DMS53 treated with DMSO at 0.1 percent for 48 hours (cell line): ENCODE results near the gene TUBB6.
A peak's percentile ranks its signal among the peaks of the same experiment; 100 is the strongest.

Source experiments
- DNase-seq: peaks from one replicate; lab custom pipeline; 2025; ENCODE audit not compliant: unreplicated experiment; lab: John Stamatoyannopoulos, UW

TUBB6 gene

DNA sequence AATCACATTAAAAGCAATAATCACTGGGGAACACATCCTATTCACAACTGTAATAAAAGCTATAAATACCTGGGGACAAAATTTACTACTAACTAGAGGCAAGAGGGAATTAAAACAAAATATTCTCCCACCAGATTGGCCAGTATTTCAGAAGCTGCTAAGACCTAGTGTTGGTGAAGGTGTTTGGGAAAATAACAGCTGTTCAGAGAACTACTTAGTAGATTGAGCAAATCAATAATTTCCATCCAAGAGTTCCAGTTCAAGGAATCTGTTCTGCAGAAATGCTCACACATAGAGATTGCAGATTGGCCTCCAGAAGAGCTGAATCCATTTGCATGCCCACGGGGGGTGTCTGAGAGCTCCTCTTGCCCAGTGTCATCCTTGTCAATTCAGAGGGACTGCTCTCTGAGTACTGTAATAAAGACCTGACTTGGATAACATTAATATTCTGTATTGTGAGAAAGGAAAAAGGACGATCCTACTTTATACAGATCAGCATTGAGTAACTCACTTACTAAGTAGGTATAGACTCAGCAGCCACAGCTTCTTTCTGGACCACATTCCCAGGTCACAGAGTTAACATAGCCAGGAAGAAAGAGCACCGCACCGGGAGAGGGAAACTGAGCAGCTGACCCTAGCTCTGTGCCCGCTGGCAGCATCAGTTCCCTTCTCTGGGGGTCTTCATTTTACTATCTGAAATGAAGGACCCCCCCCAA, 5.6 kb downstream of the TUBB6 start:
- no peak for DNase-seq

DNA sequence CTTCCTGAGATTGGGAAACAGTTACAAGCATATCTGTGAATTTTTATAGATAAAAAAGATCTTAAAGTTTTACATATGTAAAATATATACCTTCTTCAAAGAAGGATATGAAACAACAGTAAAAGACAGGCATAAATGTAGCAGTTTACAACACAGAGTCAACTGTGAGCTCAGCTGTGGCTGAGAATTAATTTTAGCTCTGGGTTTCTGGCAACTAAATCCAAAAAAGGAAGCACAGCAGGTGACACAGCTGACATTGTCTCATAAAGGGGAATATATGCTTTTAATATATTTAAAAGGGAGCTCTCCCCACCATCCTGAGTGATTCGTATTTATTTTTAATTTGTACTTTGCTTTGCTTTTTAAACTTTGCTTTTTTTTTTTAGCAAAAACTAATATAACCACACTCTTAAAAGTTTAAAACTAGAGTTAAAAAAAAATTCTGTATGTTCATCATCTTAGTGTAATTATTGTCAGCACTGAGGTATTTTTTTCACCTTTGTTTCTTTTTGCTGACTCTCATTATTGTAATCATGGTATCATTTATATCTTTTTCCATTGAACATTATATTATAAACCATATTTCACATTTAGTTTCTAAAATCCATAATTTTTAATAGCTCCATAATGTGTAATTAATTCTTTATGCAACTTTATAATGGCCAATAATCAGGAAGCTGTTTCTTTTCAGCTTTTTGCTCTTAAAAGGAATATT, 6.7 kb downstream of the TUBB6 start:
- DNase-seq = no peak

DNA sequence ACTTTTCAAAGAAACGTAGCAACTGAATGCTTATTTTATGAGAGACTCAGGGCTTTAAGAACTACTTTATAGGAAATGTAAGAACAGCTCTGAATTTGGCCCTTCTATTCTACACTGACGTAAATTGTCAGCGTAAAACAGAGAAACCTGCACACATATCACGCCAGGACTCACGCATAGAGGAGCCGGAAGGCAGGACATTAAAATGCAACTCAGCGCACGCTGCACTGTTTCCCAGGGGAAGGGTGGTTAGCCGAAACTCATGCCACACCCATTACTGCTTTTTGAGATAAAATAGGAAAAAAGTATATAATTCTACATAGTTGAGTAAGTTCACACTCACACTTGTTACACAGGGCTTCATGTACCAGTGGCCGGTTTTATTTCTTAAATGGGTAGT, 7.4 kb downstream of the TUBB6 start:
- DNase-seq = no peak

DNA sequence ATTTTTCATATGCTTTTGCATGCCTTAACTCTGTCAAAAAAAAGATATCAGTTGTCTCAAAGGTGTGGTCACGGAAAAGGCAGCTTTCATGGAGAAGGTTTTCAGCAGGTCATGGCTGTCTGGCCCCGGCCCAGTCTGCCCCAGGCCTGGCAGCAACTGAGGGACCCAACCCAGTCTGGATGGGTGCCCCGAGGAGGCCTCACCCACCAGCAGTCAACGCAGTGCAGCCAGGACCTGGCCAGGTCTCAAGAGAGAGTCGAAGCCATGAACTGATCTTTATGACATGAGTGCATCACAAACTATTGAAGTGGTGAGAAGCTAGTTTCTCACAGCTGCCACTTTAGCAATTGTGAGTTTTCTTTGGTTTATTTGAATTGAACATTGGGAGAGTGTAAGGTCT, 7.9 kb downstream of the TUBB6 start:
- DNase-seq = no peak

DNA sequence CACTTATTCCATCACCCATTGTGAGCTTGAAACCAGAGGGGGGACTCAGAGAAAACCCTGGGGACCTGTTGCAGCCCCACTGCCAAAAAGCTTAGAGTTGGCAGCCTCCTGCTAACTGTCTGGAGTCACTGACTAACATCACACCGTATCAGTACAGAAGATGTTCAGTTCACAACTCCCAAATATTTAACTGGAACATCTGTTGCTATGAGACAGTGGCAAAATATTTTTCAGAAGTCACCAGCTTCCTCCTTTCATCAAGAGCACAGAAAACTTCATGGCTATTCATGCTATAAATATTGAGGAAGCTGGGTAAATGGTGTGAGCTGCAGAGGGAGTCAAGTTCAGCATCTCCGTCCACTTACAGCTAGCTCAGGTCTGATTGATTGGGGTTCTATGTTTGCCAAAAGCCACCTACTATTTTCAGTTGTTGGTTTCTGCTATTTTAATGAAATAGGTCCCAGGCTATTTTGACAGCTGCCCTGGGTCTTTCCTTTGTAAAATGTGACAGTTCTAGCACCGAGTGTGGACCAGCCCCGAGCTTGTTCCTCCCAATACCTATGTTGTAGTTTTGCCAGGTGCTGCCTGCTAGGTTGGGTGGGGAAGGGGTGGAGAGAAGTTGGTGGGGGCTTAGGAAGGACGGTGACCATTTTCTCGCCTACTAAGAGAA, 9.8 kb downstream of the TUBB6 start:
- no peak for DNase-seq

DNA sequence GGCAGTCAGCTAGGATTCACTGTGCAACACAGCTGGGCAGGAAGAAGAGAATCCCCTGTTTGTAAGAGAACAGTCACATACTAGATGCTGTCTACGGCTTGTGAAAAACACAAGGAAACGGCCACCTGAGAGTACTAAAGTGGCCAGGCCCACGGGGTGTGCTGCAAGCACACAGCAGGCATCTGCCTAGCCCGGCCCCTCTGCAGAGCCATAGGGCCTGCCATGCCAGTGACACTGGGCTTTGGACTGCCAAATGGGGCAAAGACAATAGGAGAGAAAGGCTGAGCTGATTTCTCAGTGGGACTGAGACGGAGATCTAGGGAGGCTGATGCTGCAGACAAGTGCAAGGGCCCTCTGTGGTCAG, 10.3 kb downstream of the TUBB6 start:
- no peak for DNase-seq

DNA sequence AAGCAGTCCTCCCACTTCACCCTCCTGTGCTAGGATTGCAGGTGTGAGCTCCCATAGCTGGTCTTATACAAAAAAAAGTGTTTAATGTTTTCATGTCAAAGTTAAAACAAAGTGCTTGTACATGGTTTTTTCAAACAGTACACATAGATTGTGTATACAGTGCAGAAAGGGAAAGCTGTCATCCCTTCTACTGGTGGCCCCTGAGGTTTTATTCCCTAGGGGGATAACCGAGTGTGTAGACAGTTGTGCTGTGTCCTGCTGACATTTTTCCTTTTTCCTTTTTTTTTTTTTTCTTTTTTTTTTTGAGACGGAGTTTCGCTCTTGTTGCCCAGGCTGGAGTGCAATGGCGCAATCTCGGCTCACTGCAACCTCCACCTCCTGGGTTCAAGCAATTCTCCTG, 10.8 kb downstream of the TUBB6 start:
- DNase-seq = no peak

DNA sequence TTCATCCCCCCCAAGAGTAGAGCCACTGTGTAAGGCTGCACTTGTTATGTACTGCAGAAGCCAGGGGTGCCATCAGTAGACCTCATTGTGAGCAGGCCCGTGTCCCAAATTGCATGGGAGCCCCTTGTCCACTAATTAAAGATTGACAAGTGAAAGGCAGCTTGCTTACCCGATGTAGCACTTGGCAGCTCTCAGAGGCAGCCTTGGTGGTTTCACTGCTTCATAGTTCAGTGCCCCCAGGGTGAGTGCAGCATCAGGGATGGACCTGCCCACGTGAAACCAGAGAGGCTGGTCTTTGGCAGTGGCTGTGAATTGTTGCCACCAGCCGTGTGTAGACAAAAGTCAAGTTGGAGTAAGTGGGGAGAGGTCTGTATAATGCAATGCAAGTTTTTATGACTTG, 13.3 kb downstream of the TUBB6 start:
- no peak for DNase-seq

DNA sequence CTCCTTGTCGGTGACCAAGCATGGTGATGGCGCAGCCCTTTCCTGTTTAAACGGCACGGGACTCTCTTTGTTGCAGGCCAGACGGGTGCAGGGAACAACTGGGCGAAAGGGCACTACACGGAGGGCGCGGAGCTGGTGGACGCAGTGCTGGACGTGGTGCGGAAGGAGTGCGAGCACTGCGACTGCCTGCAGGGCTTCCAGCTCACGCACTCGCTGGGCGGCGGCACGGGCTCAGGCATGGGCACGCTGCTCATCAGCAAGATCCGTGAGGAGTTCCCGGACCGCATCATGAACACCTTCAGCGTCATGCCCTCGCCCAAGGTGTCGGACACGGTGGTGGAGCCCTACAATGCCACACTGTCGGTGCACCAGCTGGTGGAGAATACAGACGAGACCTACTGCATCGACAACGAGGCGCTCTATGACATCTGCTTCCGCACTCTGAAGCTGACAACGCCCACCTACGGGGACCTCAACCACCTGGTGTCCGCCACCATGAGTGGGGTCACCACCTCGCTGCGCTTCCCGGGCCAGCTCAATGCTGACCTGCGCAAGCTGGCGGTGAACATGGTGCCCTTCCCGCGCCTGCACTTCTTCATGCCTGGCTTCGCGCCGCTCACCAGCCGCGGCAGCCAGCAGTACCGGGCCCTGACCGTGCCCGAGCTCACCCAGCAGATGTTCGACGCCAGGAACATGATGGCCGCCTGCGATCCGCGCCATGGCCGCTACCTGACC, 17.1 kb downstream of the TUBB6 start:
- no peak for DNase-seq

DNA sequence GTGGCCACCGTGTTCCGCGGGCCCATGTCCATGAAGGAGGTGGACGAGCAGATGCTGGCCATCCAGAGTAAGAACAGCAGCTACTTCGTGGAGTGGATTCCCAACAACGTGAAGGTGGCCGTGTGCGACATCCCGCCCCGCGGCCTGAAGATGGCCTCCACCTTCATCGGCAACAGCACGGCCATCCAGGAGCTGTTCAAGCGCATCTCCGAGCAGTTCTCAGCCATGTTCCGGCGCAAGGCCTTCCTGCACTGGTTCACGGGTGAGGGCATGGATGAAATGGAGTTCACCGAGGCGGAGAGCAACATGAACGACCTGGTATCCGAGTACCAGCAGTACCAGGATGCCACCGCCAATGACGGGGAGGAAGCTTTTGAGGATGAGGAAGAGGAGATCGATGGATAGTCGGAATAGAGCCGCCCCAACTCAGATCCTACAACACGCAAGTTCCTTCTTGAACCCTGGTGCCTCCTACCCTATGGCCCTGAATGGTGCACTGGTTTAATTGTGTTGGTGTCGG, 17.7 kb downstream of the TUBB6 start:
- no peak for DNase-seq

DNA sequence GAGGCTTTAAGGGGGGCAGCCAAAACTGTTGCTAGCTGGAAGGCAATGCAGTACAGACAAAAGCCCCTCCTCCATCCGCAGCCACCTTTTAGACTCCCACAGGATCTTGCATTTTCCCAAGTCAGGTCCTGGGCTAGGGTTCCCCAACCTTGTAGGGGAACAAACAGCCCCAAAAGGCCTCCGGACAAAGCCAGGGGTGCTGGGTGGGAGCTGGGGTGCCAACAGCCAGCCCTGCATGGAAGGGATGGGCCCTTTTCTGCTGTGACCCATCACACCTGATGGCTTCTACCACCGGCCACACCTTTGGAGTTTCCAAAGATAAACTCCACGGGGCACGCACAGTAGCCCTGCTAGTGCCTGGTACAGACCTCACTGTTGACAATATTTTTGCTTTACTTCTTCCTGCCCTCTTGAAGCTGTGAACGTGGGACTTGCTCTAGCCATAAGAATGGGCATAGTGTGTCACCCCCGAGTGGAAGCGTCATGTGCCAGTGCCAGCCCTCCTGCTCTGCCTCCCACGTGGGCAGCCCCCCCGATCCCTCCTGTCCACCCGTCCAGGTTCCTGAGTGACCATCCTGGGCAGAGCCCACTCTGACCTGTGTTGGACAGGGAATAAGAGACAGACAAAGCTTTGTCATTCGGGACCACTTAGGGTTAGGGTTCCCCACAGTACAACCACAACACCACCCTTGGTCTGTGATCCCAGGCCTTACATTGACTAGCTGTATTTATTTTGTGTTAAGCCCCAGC, 18.8 kb downstream of the TUBB6 start:
- DNase-seq = no peak

DNA sequence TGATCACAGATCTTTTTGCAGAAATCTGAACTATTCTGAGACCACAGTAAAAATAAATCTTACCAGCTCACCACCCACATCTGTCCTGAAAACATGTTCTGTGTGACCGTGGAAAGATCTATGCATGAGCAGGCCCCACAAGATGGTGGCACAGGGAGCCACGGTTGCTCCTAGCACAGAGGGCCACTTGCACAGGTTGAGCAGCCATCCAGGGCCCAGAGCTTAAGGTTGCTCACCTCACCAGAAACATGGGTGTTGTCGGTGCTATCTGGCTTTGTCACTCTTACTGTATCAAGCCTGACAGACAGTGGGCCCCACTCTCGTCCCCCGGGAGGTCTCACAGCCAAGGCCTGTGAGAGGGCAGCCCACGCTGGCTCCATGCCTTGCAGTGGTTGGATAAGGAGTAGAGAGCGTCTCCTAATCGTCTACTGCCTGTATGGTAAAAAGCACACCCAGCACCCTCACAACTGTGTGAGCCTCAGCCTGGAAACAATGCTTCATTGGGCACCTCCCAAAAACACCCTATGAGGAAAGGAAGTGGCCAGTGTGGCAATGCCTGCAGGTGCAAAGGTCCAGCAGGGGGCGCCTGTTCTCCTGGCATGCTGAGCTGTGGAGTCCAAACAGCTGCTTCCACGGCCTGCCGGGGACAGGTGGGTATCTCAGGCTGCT, 19.6 kb downstream of the TUBB6 start:
- DNase-seq = peak; percentile 63

DNA sequence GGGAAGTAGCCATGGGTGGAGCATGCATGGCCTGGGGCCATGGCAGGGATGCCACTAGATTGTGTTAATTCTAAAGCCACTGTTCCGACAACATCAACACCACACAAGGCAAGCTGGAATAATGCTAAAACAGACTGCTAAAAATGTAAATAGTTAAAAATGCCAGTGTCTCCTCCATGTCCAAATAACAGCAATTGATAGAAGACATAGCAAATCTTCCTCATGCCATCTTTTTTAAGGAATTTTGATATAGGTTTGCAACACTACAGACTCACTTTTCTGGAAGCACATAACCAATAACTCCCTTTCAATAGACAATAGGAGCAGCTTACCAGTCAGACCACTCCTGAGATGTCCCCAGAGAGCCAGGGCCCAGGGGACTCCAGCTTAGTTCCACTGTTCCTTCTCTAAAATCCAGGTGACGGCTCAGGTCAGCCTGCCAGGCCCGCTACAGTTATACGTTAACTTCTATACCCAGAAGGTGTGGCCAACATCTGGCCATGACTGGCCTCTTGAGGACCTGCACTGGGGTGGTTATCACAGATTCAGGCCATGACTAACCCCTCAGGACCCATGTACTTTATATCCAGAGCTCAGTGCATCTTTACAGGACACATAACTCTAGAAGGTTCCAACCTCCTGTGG, 20.3 kb downstream of the TUBB6 start:
- DNase-seq = no peak

DNA sequence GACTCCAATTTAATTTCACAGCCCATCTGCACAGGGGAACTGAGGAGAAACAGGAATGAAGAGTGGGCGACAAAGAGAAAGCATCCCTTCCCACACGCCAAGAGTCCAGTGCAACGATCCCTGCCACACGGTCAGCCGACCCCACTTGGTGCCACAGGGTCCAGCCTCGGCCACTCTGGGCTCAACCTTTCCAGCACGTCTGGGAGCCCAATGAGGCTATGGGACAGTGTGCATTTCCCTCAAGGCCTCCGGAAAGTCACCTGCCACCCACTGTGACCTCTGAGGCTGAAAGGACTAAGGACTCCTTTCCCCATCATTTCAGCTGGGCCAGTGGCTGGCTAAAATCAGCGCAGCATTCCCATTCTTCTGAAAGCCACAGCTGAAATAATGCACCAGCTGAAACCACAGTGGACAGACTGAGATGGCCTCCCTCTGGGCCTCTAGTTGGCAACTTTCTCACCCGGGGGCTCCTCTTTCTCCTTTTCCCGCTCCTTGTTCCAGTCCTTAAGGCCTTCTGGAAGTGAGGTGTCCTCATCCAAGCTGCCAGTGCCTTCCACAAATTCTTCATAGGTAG, 21.2 kb downstream of the TUBB6 start:
- DNase-seq = no peak

DNA sequence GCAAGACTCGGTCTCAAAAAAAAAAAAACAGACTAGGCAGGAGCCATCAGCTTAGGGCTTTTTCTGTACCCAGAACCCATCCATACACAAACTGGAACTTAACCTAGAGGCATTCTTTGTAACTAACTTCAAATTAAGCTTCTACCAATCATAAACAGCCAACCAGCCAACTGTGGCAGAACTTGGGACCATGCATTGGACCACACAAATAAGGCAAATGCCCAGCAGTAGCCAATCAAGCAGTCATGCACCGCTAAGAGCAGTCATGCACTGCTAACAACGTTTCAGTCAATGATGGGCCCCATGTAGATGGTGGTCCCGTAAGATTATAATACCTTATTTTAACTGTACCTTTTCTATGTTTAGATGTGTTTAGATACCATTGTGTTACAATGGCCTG, 22.7 kb downstream of the TUBB6 start:
- no peak for DNase-seq

DNA sequence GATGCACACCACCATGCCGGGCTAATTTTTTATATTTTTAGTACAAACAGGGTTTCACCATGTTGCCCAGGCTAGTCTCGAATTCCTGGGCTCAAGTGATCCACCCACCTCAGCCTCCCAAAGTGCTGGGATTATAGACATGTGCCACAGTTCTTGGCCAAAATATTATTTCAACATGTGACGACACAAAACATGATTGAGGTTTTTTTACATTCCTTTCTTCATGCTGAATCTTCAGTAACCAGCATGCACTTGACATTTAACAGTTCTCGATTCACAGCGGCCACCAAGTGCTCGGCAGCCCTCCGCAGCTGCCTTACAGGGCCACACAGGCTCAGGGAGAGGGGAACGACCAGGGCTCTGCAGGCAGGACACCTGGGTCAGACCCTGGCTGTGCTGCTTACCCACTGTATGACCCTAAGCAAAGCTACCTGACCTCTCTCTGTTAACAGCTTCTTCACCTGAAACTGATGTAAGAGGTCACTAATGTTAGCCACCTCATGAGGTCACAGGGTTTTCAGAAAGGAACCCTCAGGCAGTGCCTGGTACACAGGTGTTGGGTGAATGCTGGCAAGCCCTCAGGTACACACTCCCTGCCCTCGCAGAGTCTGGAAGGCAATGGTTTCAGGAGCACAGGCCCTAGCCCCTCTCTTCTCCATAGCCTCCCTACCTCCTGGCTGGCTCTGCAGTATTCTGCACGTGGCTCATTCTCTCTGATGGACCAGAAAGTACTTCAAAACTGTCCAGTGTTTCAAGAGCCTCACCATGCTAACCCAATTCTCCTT, 25.7 kb downstream of the TUBB6 start:
- DNase-seq = no peak

DNA sequence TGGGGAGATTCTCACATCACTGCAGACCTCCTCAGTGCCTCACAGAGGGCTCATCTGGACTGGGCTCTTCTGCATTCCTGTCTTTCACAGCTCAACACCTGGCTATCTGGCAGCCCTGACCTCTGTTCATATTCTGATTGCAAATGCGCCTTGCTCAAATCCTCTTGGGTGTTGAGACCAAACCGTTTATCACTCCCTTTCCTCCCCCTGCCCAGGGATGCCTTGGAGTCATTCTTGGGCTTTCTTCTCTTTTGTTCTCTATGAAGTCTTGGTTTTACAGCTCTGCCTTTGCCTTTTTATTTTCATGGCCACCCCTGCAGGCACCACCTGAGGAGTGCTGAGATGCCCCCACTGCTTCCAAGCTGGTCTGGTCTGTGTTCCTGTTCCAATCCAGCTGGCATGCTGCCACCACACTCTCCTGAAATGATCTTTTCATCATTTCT, 26.3 kb downstream of the TUBB6 start:
- no peak for DNase-seq

DNA sequence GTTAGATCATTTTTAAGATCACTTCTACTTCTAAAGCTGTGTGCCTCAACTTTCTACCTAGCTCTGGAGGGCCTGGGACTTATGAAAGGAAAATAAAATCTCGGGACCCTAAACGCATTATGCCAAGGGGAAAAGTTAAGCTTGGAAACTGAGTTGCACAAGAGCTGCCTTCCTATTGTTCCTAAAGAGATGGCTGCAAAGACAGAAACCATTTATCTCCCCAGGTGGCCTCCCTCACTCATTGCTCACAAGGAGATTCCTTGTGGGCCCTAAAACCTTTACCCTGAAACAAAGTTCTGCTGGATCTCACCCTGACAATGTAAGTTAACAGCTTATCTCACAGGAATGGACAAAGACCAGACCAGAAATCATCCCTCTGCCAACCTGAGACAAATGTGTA, 26.8 kb downstream of the TUBB6 start:
- no peak for DNase-seq

DNA sequence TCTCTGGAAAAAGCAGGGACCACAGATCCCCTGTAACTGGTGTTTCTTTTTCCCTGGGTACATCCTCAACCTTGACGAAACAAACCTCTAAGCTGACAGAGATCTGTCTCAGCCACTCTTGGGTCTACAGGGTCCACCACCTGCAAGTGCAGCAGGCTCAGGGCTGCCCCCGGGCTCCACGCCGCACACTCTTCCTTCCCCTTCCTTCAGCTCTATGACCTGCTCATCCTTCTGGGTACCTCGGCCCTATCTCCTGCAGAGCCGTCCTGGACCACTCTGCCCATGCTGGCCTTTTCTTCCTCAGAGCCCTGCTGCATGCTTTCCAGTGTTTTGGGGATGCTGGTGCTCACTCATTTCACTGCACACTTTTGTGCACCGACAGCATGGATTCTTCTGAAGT, 27.5 kb downstream of the TUBB6 start:
- DNase-seq = no peak
